SU-DHL-6 (cell line): Measurements from ENCODE around the gene GPR153.

Source experiments
- EZH2phosphoT487 ChIP-seq: fragments of 200-600 bp; sonication (generic), shearing (Covaris generic); conservative IDR thresholded peaks from 2 replicates; pipeline ENCODE4 v1.6.1; 2018; ENCODE audit warnings: mild to moderate bottlenecking, antibody characterized with exemption, low read length, moderate library complexity, mixed read lengths
- TF ChIP-seq, protein P1 (sequence below): fragments of 200-600 bp; sonication (generic); IDR thresholded peaks from one replicate; pipeline ENCODE4 v1.5.1; 2017; ENCODE audit warnings: antibody characterized with exemption, mild to moderate bottlenecking, low read length, moderate library complexity; ENCODE audit not compliant: insufficient read depth, poor library complexity, severe bottlenecking

DNA sequence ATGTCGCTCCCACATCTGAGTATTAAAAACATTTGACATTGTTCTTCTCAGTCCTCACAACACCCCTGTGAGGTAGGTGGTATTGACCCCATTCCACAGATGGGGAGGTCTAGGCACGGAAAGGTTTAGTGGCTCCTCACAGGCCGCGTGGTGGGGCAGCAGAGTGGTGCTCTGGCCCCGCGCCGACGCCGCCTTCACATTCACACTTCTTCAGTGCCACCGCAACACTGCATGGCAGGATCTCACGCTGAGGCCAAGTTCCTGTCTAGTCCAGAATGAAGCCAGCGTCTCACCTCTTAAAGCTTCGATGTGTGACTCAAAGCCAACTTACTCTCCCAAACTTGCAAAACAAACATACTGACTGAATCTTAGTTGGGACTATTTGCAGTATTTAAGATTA, 37.3 kb downstream of the GPR153 start:
- TF ChIP-seq, protein P1, sequence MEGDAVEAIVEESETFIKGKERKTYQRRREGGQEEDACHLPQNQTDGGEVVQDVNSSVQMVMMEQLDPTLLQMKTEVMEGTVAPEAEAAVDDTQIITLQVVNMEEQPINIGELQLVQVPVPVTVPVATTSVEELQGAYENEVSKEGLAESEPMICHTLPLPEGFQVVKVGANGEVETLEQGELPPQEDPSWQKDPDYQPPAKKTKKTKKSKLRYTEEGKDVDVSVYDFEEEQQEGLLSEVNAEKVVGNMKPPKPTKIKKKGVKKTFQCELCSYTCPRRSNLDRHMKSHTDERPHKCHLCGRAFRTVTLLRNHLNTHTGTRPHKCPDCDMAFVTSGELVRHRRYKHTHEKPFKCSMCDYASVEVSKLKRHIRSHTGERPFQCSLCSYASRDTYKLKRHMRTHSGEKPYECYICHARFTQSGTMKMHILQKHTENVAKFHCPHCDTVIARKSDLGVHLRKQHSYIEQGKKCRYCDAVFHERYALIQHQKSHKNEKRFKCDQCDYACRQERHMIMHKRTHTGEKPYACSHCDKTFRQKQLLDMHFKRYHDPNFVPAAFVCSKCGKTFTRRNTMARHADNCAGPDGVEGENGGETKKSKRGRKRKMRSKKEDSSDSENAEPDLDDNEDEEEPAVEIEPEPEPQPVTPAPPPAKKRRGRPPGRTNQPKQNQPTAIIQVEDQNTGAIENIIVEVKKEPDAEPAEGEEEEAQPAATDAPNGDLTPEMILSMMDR, result no peak
- TF ChIP-seq EZH2phosphoT487, result no peak
